ENCODE results near the gene P2RY14.

Gene P2RY14

GRCh38 chr3:151210676-151211381 is 67.5 kb downstream of the P2RY14 start:
- no peaks in the 10 kb centered on the region for H3K9me3 ChIP-seq (ENCODE audit: control insufficient read depth, insufficient read depth, low read depth, low read length)
- H3K4me3 ChIP-seq (ENCODE audit: low read depth, low read length), result no peak overlapping the region
- H3K4me1 ChIP-seq (ENCODE audit: control insufficient read depth, insufficient read depth, low read length), result no peaks in the 10 kb centered on the region
- ChIA-PET POLR2A (no interaction called here), CTCF (interaction anchor here (0.6 to 0.9 kb wide), 4 partner anchors 32 to 375 kb away, joined by 3 to 4 read pairs (median 3); no protein-coding TSS in a partner anchor)
- TF ChIP-seq HOXC10 (CRISPR knock-in tag; IDR thresholded peaks at IDR 0.05) (no peak), ZNF121 (tag by site-specific recombination; IDR thresholded peaks at IDR 0.05) (no peak), ZNF510 (tag by site-specific recombination; IDR thresholded peaks at IDR 0.05; ENCODE audit: insufficient replicate concordance) (no peak), ZNF280D (tag by site-specific recombination; IDR thresholded peaks at IDR 0.05) (no peak)
- H3K27ac ChIP-seq (ENCODE audit: extremely low read depth, low read depth, low read length), result no peak overlapping the region
- no peaks in the 10 kb centered on the region for H3K36me3 ChIP-seq (ENCODE audit: control insufficient read depth in 2 of 2, insufficient read depth in 1 of 2, low read length in 2 of 2)

GRCh38 chr3:151209654-151210053 is 68.7 kb downstream of the P2RY14 start:
- TF ChIP-seq ZNF48 (tag by site-specific recombination; IDR thresholded peaks at IDR 0.05), result no peak
- TF ChIP-seq ZNF146 (tag by site-specific recombination; IDR thresholded peaks at IDR 0.05), result no peak
- no peak for TF ChIP-seq ZNF777 (tag by site-specific recombination; IDR thresholded peaks at IDR 0.05; ENCODE audit: borderline replicate concordance)
- TF ChIP-seq ZNF37A (tag by site-specific recombination; IDR thresholded peaks at IDR 0.05), result no peak
- TF ChIP-seq ZNF513 (tag by site-specific recombination; IDR thresholded peaks at IDR 0.05), result no peak
- no peak for TF ChIP-seq ZNF555 (tag by site-specific recombination; conservative IDR thresholded peaks at IDR 0.05)
- TF ChIP-seq MYNN (tag by site-specific recombination; IDR thresholded peaks at IDR 0.05; ENCODE audit: borderline replicate concordance), result no peak
- no peak for TF ChIP-seq ZNF239 (tag by site-specific recombination; IDR thresholded peaks at IDR 0.05)
- no peak for TF ChIP-seq ZNF639 (tag by site-specific recombination; IDR thresholded peaks at IDR 0.05)
- TF ChIP-seq ZNF843 (tag by site-specific recombination; IDR thresholded peaks at IDR 0.05), result no peak
- TF ChIP-seq HOXD13 (CRISPR knock-in tag; IDR thresholded peaks at IDR 0.05; ENCODE audit: borderline replicate concordance), result no peak
- TF ChIP-seq KLF8 (tag by site-specific recombination; IDR thresholded peaks at IDR 0.05), result no peak
- no peak for TF ChIP-seq INSM2 (tag by site-specific recombination; IDR thresholded peaks at IDR 0.05)
- no peak for TF ChIP-seq SCRT1 (tag by site-specific recombination; IDR thresholded peaks at IDR 0.05; ENCODE audit: borderline replicate concordance)
- no peak for TF ChIP-seq MEIS1 (CRISPR knock-in tag; IDR thresholded peaks at IDR 0.05; ENCODE audit: borderline replicate concordance)
- no peaks in the 10 kb centered on the region for H3K4me1 ChIP-seq (ENCODE audit: control insufficient read depth, insufficient read depth, low read length)
- no peaks in the 10 kb centered on the region for H3K36me3 ChIP-seq (ENCODE audit: control insufficient read depth in 2 of 2, insufficient read depth in 1 of 2, low read length in 2 of 2)
- CTCF ChIA-PET, result interaction anchor here (1.1 kb wide), 1 partner anchor 18 kb away, joined by 4 read pairs; no protein-coding TSS in a partner anchor
- H3K4me3 ChIP-seq (ENCODE audit: low read depth, low read length), result no peak overlapping the region
- H3K27ac ChIP-seq (ENCODE audit: extremely low read depth, low read depth, low read length), result no peak overlapping the region
- POLR2A ChIA-PET, result no interaction called here
- no peaks in the 10 kb centered on the region for H3K9me3 ChIP-seq (ENCODE audit: control insufficient read depth, insufficient read depth, low read depth, low read length)
